PC-3 (cell line): ENCODE measurements around the gene SMG6.

Source experiments
- EZH2 ChIP-seq: fragments of 300-600 bp; sonication (generic); IDR thresholded peaks from one replicate; pipeline ENCODE4 v1.6.1; 2017; ENCODE audit warnings: antibody characterized with exemption, mild to moderate bottlenecking, low read length; ENCODE audit not compliant: unreplicated experiment
- EZH2phosphoT487 ChIP-seq: fragments of 300-600 bp; sonication (generic); IDR thresholded peaks from 2 replicates; pipeline ENCODE4 v1.6.1; 2018; ENCODE audit warnings: mild to moderate bottlenecking, antibody characterized with exemption, low read length, borderline replicate concordance
- TF ChIP-seq, protein P1 (sequence below): fragments of 300-600 bp; sonication (generic); conservative IDR thresholded peaks from 2 replicates; pipeline ENCODE4 v1.5.1; 2017; ENCODE audit warnings: antibody characterized with exemption, low read depth, mild to moderate bottlenecking, low read length

DNA sequence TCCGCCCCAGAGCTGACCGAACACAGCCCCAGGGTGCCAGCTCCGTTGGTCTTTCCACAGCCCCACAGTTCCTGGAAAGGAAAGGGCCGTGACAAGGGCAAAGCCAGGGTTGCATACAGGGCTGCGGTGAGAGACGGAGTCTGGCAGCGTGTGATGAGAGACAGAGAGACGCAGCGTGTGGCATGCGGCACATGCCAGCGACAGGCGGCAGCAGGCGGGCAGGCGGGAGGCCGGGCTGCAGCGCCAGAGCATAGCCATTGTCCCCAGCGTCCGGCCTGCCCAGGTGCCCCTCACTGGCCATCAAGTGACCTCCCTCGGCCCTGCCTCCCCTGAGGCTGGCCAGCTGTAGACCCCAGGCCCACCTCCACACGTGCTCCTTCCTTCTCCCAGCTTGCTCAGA, 287.1 kb downstream of the SMG6 start:
- TF ChIP-seq, protein P1, sequence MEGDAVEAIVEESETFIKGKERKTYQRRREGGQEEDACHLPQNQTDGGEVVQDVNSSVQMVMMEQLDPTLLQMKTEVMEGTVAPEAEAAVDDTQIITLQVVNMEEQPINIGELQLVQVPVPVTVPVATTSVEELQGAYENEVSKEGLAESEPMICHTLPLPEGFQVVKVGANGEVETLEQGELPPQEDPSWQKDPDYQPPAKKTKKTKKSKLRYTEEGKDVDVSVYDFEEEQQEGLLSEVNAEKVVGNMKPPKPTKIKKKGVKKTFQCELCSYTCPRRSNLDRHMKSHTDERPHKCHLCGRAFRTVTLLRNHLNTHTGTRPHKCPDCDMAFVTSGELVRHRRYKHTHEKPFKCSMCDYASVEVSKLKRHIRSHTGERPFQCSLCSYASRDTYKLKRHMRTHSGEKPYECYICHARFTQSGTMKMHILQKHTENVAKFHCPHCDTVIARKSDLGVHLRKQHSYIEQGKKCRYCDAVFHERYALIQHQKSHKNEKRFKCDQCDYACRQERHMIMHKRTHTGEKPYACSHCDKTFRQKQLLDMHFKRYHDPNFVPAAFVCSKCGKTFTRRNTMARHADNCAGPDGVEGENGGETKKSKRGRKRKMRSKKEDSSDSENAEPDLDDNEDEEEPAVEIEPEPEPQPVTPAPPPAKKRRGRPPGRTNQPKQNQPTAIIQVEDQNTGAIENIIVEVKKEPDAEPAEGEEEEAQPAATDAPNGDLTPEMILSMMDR, result no peak
- TF ChIP-seq EZH2, result no peak
- TF ChIP-seq EZH2phosphoT487, result no peak
